ENCODE results near the gene RHD. TPM values are rescaled to one million over a fixed set of nuclear protein-coding genes. Genes with fewer than 3 reads are reported as not detected.
"Not testable (repeated sequence)": the region's sequence is repeated elsewhere in the genome, so short reads cannot be mapped to it uniquely, and the experiment has no call there.

Gene RHD
- not detected for total RNA-seq

- H3K36me3 ChIP-seq; H3K27me3 ChIP-seq; H3K27ac ChIP-seq; H3K4me3 ChIP-seq; in situ Hi-C loops (cut with MboI; ENCODE audit: low pct_ligation_motif_present in 1 of 4, low pct_unique_long_range_greater_than_20kb in 1 of 4, low sequenced_read_pairs in 3 of 4); intact Hi-C loops (cut with DNase I; ENCODE audit: low total_unique reads); H3K9me3 ChIP-seq; DNase-seq; H3K4me1 ChIP-seq: not testable (repeated sequence)
- WGBS, 2 donors (ENCODE audit: low coverage in 1 of 2), result 88% methylated on average over 8 of the region's 8 CpGs; no CpG with 5 or more reads in 1 of the 2 donors
Observed at GRCh38 chr1:25272238-25272637, at the start of gene RHD. RHD (plus strand) TSS chr1:25272509; CDS start chr1:25272548, 39 bp downstream.

- no peak for DNase-seq
- Histone ChIP-seq H3K27ac (no peak overlapping the region), H3K36me3 (peaks cover 0 to 83% (median 31%) of the 10 kb centered on the region in 4 donors), H3K27me3 (no peaks in the 10 kb centered on the region), H3K9me3 (no peaks in the 10 kb centered on the region), H3K4me3 (no peak overlapping the region), H3K4me1 (peaks cover 0 to 17% (median 5%) of the 10 kb centered on the region in 4 donors)
- intact Hi-C loops (cut with DNase I; ENCODE audit: low total_unique reads) (no loop called here), in situ Hi-C loops (cut with MboI; ENCODE audit: low pct_ligation_motif_present in 1 of 4, low pct_unique_long_range_greater_than_20kb in 1 of 4, low sequenced_read_pairs in 3 of 4) (loop anchor here (25.0 kb wide), 2 partner anchors 535 to 560 kb away; no protein-coding TSS in a partner anchor)
- whole genome bisulfite sequencing, 2 donors (ENCODE audit: low coverage in 1 of 2), result 94 to 95% methylated on average over 4 of the region's 4 CpGs
- TF ChIP-seq POLR2A (IDR thresholded peaks at IDR 0.05), result no peak
- no peak for TF ChIP-seq EP300 (IDR thresholded peaks at IDR 0.05; ENCODE audit: low read depth)
- TF ChIP-seq POLR2AphosphoS5 (IDR thresholded peaks at IDR 0.05), result no peak
- TF ChIP-seq CTCF (IDR thresholded peaks at IDR 0.05), result no peak
Observed at GRCh38 chr1:25222606-25223005, 49.7 kb upstream of the RHD start.

GRCh38 chr1:25223471-25223870, 48.8 kb upstream of the RHD start:
- in situ Hi-C loops (cut with MboI; ENCODE audit: low pct_ligation_motif_present in 1 of 4, low pct_unique_long_range_greater_than_20kb in 1 of 4, low sequenced_read_pairs in 3 of 4) (loop anchor here (25.0 kb wide), 2 partner anchors 536 to 561 kb away; no protein-coding TSS in a partner anchor), intact Hi-C loops (cut with DNase I; ENCODE audit: low total_unique reads) (no loop called here)
- no peak for TF ChIP-seq POLR2A (IDR thresholded peaks at IDR 0.05)
- TF ChIP-seq EP300 (IDR thresholded peaks at IDR 0.05; ENCODE audit: low read depth), result no peak
- no peak for TF ChIP-seq CTCF (IDR thresholded peaks at IDR 0.05)
- TF ChIP-seq POLR2AphosphoS5 (IDR thresholded peaks at IDR 0.05), result no peak
- no peak for DNase-seq
- H3K27ac ChIP-seq, result no peak overlapping the region
- peaks cover 0 to 91% (median 36%) of the 10 kb centered on the region in 4 donors for H3K36me3 ChIP-seq
- peaks cover 0 to 17% (median 5%) of the 10 kb centered on the region in 4 donors for H3K4me1 ChIP-seq
- H3K9me3 ChIP-seq, result no peaks in the 10 kb centered on the region
- WGBS, 2 donors (ENCODE audit: low coverage in 1 of 2), result 76 to 84% methylated on average over 3 of the region's 3 CpGs
- H3K4me3 ChIP-seq, result no peak overlapping the region
- H3K27me3 ChIP-seq, result no peaks in the 10 kb centered on the region

GRCh38 chr1:25232027-25232865, 40.1 kb upstream of the RHD start, which contains the start of gene SYF2:
SYF2 (minus strand) TSS chr1:25232502; CDS start chr1:25232467, 35 bp downstream.
- 0% methylated on average over 6 to 52 of the region's 54 CpGs for WGBS, 2 donors (ENCODE audit: low coverage in 1 of 2)
- Histone ChIP-seq H3K27me3 (no peaks in the 10 kb centered on the region), H3K27ac (peak within 1 kb of the TSS; percentile 93 to 98 (median 96)), H3K36me3 (peaks cover 0 to 30% (median 13%) of the 10 kb centered on the region in 4 donors), H3K4me3 (peak within 1 kb of the TSS; percentile 65 to 91 (median 89)), H3K4me1 (peaks cover 6 to 40% (median 22%) of the 10 kb centered on the region in 4 donors), H3K9me3 (no peaks in the 10 kb centered on the region)
- peak; percentile 85 for TF ChIP-seq POLR2A (IDR thresholded peaks at IDR 0.05)
- no peak for TF ChIP-seq CTCF (IDR thresholded peaks at IDR 0.05)
- no peak for TF ChIP-seq EP300 (IDR thresholded peaks at IDR 0.05; ENCODE audit: low read depth)
- peak; percentile 77 to 86 (median 79) for TF ChIP-seq POLR2AphosphoS5 (IDR thresholded peaks at IDR 0.05)
- in situ Hi-C loops (cut with MboI; ENCODE audit: low pct_ligation_motif_present in 1 of 4, low pct_unique_long_range_greater_than_20kb in 1 of 4, low sequenced_read_pairs in 3 of 4), result no loop called here
- peak; percentile 92 for DNase-seq
- intact Hi-C loops (cut with DNase I; ENCODE audit: low total_unique reads), result no loop called here
